Measurements from ENCODE around the gene FLAD1.
A peak's percentile ranks its signal among the peaks of the same experiment; 100 is the strongest.

Gene FLAD1

GRCh38 chr1:155018617-155019348, 35.6 kb downstream of the FLAD1 start:
- DNase-seq, result no peak

- DNase-seq, result no peak
Measured at GRCh38 chr1:155019377-155020245, 36.5 kb downstream of the FLAD1 start.

- no peak for DNase-seq
Measured at GRCh38 chr1:155022136-155022926, 39.2 kb downstream of the FLAD1 start.

GRCh38 chr1:155022927-155023236, 39.7 kb downstream of the FLAD1 start:
- DNase-seq, result peak; percentile 20 to 62

GRCh38 chr1:155023627-155024026, 40.5 kb downstream of the FLAD1 start:
- no peak for DNase-seq

GRCh38 chr1:155024315-155024714, 41.2 kb downstream of the FLAD1 start:
- no peak for DNase-seq

- no peak for DNase-seq
Measured at GRCh38 chr1:155026154-155026553, 43.0 kb downstream of the FLAD1 start.

- no peak for DNase-seq
Measured at GRCh38 chr1:155026588-155026987, 43.4 kb downstream of the FLAD1 start.

- DNase-seq, result no peak
Measured at GRCh38 chr1:155029513-155030242, 46.5 kb downstream of the FLAD1 start.

GRCh38 chr1:155030243-155030795, 47.2 kb downstream of the FLAD1 start:
- DNase-seq, result no peak

- DNase-seq, result no peak
Measured at GRCh38 chr1:155030899-155031298, 47.8 kb downstream of the FLAD1 start.

- DNase-seq, result no peak
Measured at GRCh38 chr1:155032886-155033285, 49.7 kb downstream of the FLAD1 start.

- DNase-seq, result no peak
Measured at GRCh38 chr1:155033524-155033923, 50.4 kb downstream of the FLAD1 start, which contains the start of the genes DCST1 and DCST2. DCST1 (plus strand) TSS chr1:155033824; CDS start chr1:155034037, 213 bp downstream. DCST2 (minus strand) TSS chr1:155033781; CDS start chr1:155033701, 80 bp downstream.

- no peak for DNase-seq
Measured at GRCh38 chr1:155034318-155035208, 51.4 kb downstream of the FLAD1 start.

GRCh38 chr1:155035936-155036335, 52.8 kb downstream of the FLAD1 start:
- no peak for DNase-seq

- no peak for DNase-seq
Measured at GRCh38 chr1:155037043-155037442, 53.9 kb downstream of the FLAD1 start.

- DNase-seq, result no peak
Measured at GRCh38 chr1:155037851-155038441, 54.8 kb downstream of the FLAD1 start.

- DNase-seq, result no peak
Measured at GRCh38 chr1:155038602-155039307, 55.6 kb downstream of the FLAD1 start.

GRCh38 chr1:155039308-155039669, 56.1 kb downstream of the FLAD1 start:
- DNase-seq, result no peak
